Large intestine (tissue), 3 donors: ENCODE results near the gene WHRN. TPM values are rescaled to one million over a fixed set of nuclear protein-coding genes. Genes with fewer than 3 reads are reported as not detected.

Experiments used
- DNase-seq, 2 donors: peaks; one replicate each; pipeline versions ENCODE4 v3.0.0 to v3.0.0-alpha.2; 2013
- H3K27ac ChIP-seq: one replicate; pipeline ENCODE4 v1.5.1; 2013; ENCODE audit warnings: low read length
- H3K27me3 ChIP-seq: 2 replicates; pipeline ENCODE4 v1.6.1; 2013; ENCODE audit warnings: low read length; ENCODE audit not compliant: control insufficient read depth, insufficient read depth
- H3K36me3 ChIP-seq: 2 replicates; pipeline ENCODE4 v1.6.1; 2013; ENCODE audit warnings: low read length; ENCODE audit not compliant: control insufficient read depth, insufficient read depth
- H3K4me1 ChIP-seq: one replicate; pipeline ENCODE4 v1.6.1; 2013; ENCODE audit warnings: low read length; ENCODE audit not compliant: control insufficient read depth, insufficient read depth
- H3K4me3 ChIP-seq: one replicate; pipeline ENCODE4 v1.5.1; 2013; ENCODE audit warnings: low read length
- H3K9me3 ChIP-seq: one replicate; pipeline ENCODE4 v1.6.1; 2013; ENCODE audit warnings: mild to moderate bottlenecking, low read depth, low read length, moderate library complexity; ENCODE audit not compliant: control insufficient read depth
- WGBS: methylation state at CpG from one replicate; pipeline ENCODE4 v1.1.5; 2013; ENCODE audit warnings: low lambda C conversion rate; ENCODE audit not compliant: insufficient coverage; 5-methylcytosine and 5-hydroxymethylcytosine counted together
- polyA plus RNA-seq: library from polyadenylated mRNA; unstranded; fragments of 120-200 nt; gene quantifications from one replicate; pipeline ENCODE4 v1.2.1, GENCODE V29; 2013

WHRN gene
- polyA plus RNA-seq, 1 donor, result 10.2 TPM

DNA sequence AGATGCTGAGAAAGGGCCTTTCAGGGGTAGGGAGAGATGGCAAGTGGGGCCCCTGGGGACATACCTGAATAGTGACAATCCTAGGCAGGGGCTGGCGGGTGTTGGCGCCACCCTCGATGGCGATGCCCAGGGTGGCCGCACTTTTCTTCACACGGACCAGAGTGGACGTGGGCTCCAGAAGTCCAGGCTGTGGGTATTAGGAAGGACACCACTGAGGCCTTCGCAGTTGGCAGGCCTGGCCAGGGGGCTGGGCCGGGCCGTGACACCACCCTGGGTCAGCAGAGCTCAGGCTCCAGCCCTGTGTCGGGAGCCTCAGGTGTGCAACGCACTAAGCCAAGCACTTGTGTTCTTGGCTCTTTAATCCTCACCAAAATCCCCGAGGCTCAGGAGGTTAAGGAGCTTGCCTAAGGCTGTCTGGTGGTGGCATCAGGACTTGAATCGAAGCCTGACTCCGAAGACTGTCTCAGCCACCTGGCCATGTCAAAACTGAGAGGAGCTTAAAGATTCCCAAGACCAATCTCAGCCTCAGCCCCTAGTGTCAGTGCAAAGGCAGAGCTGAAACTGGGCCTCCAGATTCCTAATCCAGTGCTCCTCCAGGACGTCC, 102.0 kb downstream of the WHRN start:
- Histone ChIP-seq H3K4me1 (peaks cover 14% of the 10 kb centered on the region), H3K27ac (no peak overlapping the region), H3K36me3 (no peaks in the 10 kb centered on the region), H3K9me3 (peaks cover 2% of the 10 kb centered on the region), H3K4me3 (no peak overlapping the region), H3K27me3 (no peaks in the 10 kb centered on the region)
- WGBS, result no CpG with 5 or more reads among the region's 16 CpGs
- no peak for DNase-seq

- peak overlapping the region; percentile 43 for H3K27ac ChIP-seq
- no peaks in the 10 kb centered on the region for H3K27me3 ChIP-seq
- WGBS, result no CpG with 5 or more reads among the region's 7 CpGs
- H3K4me3 ChIP-seq, result no peak overlapping the region
- H3K9me3 ChIP-seq, result peaks cover 2% of the 10 kb centered on the region
- peak; percentile 54 to 76 for DNase-seq
- peaks cover 23% of the 10 kb centered on the region for H3K4me1 ChIP-seq
- no peaks in the 10 kb centered on the region for H3K36me3 ChIP-seq
These were observed 103.9 kb downstream of the WHRN start for GRCh38 chr9:114401344-114401743.

DNA sequence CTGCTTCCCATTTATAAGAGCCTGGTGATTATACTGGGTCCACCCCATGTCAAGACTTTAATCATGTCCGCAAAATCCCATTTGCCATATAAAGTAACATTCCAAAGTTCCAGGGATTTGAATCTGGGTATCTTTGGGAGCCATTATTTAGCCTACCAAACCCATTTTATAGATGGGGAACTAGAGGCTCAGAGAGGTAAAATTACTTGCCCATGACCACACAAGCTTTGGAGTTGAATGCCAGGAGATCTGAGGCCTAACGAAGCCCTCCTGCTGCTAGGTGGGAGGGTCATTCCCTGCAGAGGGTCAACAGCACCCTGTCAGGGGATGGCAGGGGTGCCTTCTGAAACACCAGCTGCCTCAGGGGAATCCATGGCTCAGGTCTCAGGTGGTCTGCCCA, 104.5 kb downstream of the WHRN start:
- no peaks in the 10 kb centered on the region for H3K36me3 ChIP-seq
- peaks cover 2% of the 10 kb centered on the region for H3K9me3 ChIP-seq
- no peaks in the 10 kb centered on the region for H3K27me3 ChIP-seq
- no peak overlapping the region for H3K4me3 ChIP-seq
- DNase-seq, result no peak
- peaks cover 23% of the 10 kb centered on the region for H3K4me1 ChIP-seq
- WGBS, result no CpG with 5 or more reads among the region's 2 CpGs
- peak overlapping the region; percentile 7 for H3K27ac ChIP-seq

GRCh38 chr9:114400219-114400618, 105.1 kb downstream of the WHRN start:
- Histone ChIP-seq H3K36me3 (no peaks in the 10 kb centered on the region), H3K9me3 (peaks cover 2% of the 10 kb centered on the region), H3K27ac (no peak overlapping the region), H3K27me3 (no peaks in the 10 kb centered on the region), H3K4me3 (no peak overlapping the region), H3K4me1 (peaks cover 23% of the 10 kb centered on the region)
- no CpG with 5 or more reads among the region's 1 CpG for WGBS
- no peak for DNase-seq

DNA sequence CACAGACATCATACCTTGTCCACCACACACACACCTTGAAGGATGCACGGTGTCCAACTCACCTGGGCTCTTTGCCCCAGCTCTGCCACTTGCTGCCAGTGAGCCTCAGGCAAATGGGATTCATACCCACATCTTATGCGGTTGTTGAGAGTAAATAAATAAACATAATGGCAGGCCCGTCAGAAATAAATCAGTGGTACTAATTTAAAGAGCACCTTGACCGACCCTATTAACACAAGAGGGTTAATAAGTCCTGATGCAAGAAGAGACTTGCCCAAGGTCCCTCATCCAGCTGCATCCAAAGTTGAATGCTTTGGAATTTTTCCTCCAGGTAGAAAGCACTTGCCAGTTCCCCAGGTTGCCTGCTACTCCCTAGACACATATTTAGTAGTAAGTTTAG, 105.9 kb downstream of the WHRN start:
- no peaks in the 10 kb centered on the region for H3K27me3 ChIP-seq
- DNase-seq, result no peak
- peaks cover 23% of the 10 kb centered on the region for H3K4me1 ChIP-seq
- H3K36me3 ChIP-seq, result no peaks in the 10 kb centered on the region
- no peak overlapping the region for H3K4me3 ChIP-seq
- H3K9me3 ChIP-seq, result peaks cover 2% of the 10 kb centered on the region
- H3K27ac ChIP-seq, result no peak overlapping the region
- no CpG with 5 or more reads among the region's 4 CpGs for WGBS

GRCh38 chr9:114397848-114398605, 107.2 kb downstream of the WHRN start:
- no peaks in the 10 kb centered on the region for H3K9me3 ChIP-seq
- no CpG with 5 or more reads among the region's 66 CpGs for WGBS
- peaks cover 23% of the 10 kb centered on the region for H3K4me1 ChIP-seq
- H3K27ac ChIP-seq, result peak overlapping the region; percentile 27
- peak overlapping the region; percentile 76 for H3K4me3 ChIP-seq
- no peaks in the 10 kb centered on the region for H3K27me3 ChIP-seq
- H3K36me3 ChIP-seq, result no peaks in the 10 kb centered on the region
- DNase-seq, result peak; percentile 89 to 95

DNA sequence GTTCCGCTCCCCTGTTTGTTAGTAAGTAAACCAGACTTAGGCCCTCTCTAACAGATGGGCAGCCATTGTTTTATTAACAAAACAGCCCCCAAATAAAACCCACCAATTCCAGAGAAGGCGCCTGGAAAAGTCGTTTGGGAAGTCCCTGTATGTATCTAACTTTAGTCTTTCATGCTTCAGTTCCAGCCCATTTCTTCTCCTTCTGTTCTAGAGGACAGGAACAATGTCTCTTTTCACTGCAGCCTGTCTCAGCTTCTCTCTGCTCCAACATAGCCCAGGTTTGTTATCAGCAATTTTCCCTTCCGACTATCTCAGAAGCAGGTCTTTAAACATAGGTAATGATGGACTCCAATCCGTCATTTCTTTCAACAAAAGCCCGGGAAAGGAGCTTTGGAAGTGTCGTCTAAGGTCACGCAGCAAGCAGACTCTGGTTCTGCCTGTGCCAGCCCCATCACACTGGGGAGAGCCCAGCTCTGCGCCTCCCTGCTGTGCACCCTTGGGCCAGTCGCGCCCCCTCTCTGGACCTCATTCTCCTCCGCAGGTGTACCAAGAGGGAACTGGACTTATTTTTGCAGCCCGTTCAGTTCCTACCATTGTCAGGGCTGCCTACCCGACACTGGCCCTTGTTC, 107.9 kb downstream of the WHRN start:
- no peak for DNase-seq
- Histone ChIP-seq H3K27me3 (no peaks in the 10 kb centered on the region), H3K9me3 (no peaks in the 10 kb centered on the region), H3K36me3 (no peaks in the 10 kb centered on the region), H3K27ac (peak overlapping the region; percentile 24), H3K4me3 (peak overlapping the region; percentile 76), H3K4me1 (peaks cover 27% of the 10 kb centered on the region)
- WGBS, result 33% methylated on average over 2 of the region's 14 CpGs

DNA sequence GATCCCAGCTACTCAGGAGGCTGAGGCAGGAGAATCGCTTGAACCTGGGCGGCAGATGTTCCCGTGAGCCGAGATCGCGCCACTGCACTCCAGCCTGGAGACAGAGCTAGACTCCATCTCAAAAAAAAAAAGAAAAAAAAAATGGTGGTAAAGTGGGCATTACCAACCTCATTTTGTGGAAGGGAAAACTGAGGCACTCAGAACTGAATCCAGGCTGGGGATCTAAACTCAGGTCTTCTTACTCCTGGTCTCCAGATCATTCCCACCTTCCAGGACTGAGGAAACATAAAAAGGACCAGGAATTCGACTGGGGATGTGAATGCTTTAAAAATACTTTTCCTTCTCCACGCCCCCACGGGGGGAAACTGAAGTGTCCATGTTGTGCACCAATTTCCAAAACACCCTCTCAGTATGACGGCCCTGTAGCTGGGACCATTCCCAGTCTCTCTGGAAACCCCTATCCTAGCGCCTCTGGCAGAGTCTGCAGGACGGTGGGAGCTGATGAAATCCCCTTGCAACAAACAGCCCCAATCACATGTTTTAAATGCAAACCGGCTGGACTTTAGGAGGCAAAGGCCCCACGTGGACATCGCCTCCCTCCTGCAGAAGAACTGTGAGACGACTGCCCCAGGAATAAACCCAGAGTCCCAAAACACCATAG, 108.6 kb downstream of the WHRN start:
- H3K36me3 ChIP-seq, result no peaks in the 10 kb centered on the region
- 100% methylated on average over 1 of the region's 16 CpGs for WGBS
- H3K9me3 ChIP-seq, result no peaks in the 10 kb centered on the region
- H3K4me1 ChIP-seq, result peaks cover 29% of the 10 kb centered on the region
- H3K27me3 ChIP-seq, result no peaks in the 10 kb centered on the region
- DNase-seq, result peak in 1 of 2 donors; percentile 42
- H3K4me3 ChIP-seq, result no peak overlapping the region
- H3K27ac ChIP-seq, result no peak overlapping the region

GRCh38 chr9:114395768-114396167, 109.5 kb downstream of the WHRN start:
- Histone ChIP-seq H3K4me3 (no peak overlapping the region), H3K4me1 (peaks cover 20% of the 10 kb centered on the region), H3K9me3 (no peaks in the 10 kb centered on the region), H3K36me3 (no peaks in the 10 kb centered on the region), H3K27me3 (no peaks in the 10 kb centered on the region), H3K27ac (no peak overlapping the region)
- WGBS, result no CpG with 5 or more reads among the region's 5 CpGs
- no peak for DNase-seq

GRCh38 chr9:114395334-114395617, 110.0 kb downstream of the WHRN start:
- H3K27me3 ChIP-seq, result no peaks in the 10 kb centered on the region
- H3K4me3 ChIP-seq, result no peak overlapping the region
- no CpG with 5 or more reads among the region's 5 CpGs for WGBS
- no peaks in the 10 kb centered on the region for H3K9me3 ChIP-seq
- no peaks in the 10 kb centered on the region for H3K36me3 ChIP-seq
- DNase-seq, result no peak
- H3K4me1 ChIP-seq, result peaks cover 20% of the 10 kb centered on the region
- no peak overlapping the region for H3K27ac ChIP-seq
